GM13977 (cell line): ENCODE measurements around the gene TRIM67.

Source experiments
- DNase-seq: peaks from one replicate; pipeline ENCODE4 v3.0.0; 2012; ENCODE audit warnings: low spot score
- in situ Hi-C: fragments of 300-500 bp; cut with MboI; formaldehyde crosslinking; loops from one replicate; pipeline ENCODE4 v1.12.0; 2022; ENCODE audit warnings: low sequenced_read_pairs, low pct_unique_long_range_greater_than_20kb, mixed read lengths, inconsistent platforms; ENCODE audit not compliant: unreplicated experiment
- TF ChIP-seq, protein P1 (sequence below): IDR thresholded peaks from 2 replicates; pipeline ENCODE4 v1.5.1; 2012; ENCODE audit warnings: mild to moderate bottlenecking, control low read depth; ENCODE audit not compliant: insufficient read depth; ENCODE audit errors: extremely low read depth, missing control alignments

The TRIM67 gene

DNA sequence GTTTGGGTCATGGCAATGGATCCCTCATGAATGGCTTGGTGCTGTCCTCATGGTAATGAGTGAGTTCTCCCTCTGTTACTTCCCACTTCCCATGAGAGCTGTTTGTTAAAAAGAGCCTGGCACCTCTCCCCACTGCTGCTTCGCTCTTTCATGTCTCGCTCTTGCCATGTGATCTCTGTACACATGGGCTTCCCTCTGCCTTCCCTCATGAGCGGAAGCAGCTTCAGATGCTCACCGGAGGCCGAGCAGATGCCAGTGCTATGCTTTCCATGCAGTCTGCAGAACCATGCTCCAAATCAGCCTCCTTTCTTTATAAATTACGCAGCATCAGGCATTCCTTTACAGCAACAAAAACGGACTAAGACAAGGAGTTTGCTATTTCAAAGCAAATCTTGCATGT lies 64.3 kb downstream of the TRIM67 start:
- TF ChIP-seq, protein P1, sequence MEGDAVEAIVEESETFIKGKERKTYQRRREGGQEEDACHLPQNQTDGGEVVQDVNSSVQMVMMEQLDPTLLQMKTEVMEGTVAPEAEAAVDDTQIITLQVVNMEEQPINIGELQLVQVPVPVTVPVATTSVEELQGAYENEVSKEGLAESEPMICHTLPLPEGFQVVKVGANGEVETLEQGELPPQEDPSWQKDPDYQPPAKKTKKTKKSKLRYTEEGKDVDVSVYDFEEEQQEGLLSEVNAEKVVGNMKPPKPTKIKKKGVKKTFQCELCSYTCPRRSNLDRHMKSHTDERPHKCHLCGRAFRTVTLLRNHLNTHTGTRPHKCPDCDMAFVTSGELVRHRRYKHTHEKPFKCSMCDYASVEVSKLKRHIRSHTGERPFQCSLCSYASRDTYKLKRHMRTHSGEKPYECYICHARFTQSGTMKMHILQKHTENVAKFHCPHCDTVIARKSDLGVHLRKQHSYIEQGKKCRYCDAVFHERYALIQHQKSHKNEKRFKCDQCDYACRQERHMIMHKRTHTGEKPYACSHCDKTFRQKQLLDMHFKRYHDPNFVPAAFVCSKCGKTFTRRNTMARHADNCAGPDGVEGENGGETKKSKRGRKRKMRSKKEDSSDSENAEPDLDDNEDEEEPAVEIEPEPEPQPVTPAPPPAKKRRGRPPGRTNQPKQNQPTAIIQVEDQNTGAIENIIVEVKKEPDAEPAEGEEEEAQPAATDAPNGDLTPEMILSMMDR: no peak
- in situ Hi-C loops: no loop called here
- no peak for DNase-seq

DNA sequence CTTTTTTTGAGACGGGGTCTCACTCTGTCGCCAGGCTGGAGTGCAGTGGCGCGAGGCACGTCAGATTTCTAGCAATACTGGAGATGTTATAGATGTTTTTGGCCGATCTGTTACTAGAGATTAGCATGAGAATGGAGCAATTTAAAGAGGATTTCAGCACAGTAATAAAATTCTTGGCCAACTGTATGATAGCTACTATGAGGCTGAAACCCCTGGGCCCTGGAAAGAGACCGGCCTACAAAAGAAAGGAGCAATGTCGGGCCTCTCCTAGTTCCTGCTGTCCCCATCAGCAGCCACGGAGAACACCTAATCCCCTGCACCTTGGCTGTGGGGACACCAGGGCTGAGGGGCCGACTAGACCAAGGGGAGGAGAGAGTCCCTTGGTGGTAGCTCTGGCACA lies 69.7 kb downstream of the TRIM67 start:
- TF ChIP-seq, protein P1: no peak
- DNase-seq: no peak
- in situ Hi-C loops: no loop called here

DNA sequence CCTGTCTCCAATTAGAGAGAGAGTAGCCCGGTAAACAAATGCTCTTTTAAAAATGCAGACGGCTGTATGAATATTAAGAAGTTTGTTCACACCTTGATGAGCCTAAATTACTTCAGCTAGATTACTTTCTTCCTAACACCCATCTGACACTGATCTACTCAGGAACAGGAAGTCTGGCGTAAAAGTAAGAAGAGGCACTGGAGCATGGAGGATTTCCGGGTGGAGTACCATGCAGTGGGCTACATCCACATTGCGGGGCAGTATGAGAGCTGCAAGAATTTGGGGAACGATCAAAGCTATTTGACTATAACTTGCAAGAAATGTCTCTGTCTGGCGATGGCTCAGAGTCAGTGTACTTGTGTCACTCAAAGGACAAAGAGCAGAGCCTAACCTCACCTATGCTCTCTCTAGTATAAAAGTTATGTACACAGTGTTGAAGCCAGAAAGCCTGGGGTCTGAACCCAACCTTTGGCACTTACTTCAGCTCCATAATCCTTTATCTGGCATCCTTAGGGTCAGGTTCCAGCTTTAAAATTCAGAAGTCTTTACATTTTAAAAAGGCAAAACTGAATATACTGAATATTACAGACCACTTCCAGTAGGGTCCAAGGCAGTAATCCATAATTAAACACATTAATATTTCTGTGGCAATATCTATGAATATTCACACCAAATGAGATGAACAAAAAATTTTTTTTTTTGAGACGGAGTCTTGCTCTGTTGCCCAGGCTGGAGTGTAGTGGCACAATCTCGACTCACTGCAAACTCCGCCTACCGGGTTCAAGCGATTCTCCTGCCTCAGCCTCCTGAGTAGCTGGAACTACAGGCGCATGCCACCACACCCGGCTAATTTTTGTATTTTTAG lies 71.2 kb downstream of the TRIM67 start:
- TF ChIP-seq, protein P1: no peak
- in situ Hi-C loops: no loop called here
- DNase-seq: no peak

DNA sequence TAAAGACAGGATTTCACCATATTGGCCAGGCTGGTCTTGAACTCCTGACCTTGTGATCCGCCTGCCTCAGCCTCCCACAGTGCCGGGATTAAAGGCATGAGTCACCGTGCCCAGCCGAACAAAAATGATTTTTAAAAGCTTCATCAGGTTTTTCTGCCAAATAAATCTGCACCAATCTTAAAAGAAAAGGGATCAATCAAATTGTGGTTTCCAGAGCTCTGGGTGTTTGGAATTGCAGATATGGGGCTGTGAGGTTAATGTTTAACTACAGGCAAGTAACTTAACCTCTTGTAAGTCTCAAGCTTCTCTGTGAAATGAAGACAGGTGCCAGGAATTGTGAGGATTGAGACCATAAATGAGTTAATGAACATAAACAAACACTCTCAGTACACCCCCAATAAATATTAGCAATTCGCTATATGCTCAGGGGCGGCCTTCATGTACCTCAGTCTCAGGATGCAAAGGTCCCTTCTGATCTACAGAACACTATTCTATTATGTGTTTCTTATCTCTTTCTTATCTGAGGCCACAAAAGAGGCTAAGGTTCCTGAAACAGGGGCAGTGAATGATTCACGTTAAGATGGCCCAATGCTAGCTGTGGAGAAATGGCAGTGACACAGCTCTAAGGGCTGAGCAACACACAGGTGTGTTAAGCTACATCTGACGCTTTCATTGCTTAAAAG lies 72.0 kb downstream of the TRIM67 start:
- in situ Hi-C loops: no loop called here
- TF ChIP-seq, protein P1: no peak
- DNase-seq: no peak

DNA sequence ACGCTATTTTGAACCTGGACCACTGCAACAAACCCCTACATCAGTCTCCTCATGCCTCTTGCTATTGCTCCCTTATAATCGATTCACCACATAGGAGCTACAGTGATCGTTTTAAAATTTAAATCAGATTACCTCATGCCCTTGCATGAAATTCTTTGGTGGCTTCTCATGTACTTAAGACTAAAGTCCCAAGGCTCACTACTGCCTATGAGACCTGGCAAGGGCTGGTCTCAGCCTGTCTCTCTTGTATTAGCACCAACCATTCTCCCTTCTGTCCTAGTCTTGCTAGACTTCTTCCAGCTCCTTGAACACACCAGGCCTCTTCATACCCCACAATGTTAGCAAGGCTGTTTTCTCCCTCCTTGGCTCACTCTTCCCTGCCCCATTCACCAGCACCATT lies 72.6 kb downstream of the TRIM67 start:
- DNase-seq: no peak
- TF ChIP-seq, protein P1: no peak
- in situ Hi-C loops: no loop called here

DNA sequence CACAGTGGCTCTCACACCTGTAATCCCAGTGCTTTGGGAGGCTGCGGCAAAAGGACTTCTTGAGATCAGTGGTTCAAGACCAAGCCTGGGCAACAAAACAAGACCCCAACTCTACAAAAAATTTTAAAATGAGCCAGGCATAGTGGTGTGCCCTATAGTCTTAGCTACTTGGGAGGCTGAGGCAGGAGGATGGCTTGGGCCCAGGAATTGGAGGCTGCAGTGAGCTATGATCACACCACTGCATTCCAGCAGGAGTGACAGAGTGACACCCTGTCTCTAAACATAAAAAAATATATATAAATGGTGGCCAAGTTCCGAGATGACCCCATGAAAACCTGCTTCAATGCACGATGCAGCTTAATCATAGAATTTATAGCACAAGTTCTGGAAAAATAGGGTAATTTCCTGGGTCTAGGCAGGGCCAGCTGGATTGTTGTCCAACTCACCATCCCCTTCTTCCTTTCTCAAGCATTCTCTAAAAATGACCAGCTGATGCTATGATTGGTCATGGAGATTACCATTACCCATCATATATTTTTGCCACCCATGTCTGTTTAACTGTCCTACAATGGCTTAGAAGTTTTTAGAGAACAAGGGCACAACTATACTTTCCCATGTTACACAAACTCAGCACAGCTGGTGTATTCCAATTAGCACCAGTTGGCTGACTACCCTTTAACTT lies 73.8 kb downstream of the TRIM67 start:
- TF ChIP-seq, protein P1: no peak
- in situ Hi-C loops: no loop called here
- DNase-seq: no peak
